HTERT RPE-1 (cell line): ENCODE measurements around the gene CADM4.
"Not testable (repeated sequence)": the region's sequence is repeated elsewhere in the genome, so short reads cannot be mapped to it uniquely, and the experiment has no call there.

Experiments
- in situ Hi-C: fragments of 300-500 bp; cut with MboI; formaldehyde crosslinking; loops from 4 replicates; pipeline ENCODE4 v1.14.3; 2020; ENCODE audit warnings: low sequenced_read_pairs

The CADM4 gene

DNA sequence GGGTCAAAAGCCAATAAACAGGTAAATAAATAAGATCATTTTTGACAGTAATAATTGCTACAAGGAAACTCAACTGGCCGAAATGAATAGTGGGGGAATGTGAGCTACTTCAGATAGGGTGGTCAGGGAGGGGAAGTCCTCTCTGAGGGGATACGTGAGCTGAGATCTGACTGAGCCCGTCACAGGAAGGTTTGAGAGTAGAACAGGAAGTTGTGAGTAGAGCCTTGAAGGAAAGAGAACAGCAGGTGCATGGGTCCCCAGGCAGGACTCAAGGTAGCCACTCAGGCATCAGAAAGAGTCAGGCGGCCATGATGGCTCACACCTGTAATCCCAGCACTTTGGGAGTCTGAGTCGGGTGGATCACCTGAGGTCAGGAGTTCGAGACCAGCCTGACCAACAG, 50.0 kb downstream of the CADM4 start:
- in situ Hi-C loops: no loop called here

DNA sequence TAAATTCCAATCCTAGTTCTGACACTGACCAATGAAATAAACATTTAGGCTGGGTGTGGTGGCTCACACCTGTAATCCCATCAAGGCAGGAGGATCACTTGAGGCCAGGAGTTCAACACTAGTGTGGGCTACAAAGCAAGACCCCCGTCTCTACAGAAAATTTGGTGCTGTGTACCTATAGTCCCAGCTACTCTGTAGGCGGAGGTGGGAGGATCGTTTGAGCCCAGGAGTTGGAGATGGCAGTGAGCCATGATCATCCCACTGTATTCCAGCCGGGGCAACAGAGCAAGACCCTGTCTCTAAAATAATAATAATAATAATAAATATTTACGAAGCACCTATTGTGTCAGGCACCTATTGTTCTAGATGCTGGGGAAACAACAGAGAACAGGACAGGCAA, 50.4 kb downstream of the CADM4 start:
- in situ Hi-C loops: no loop called here

DNA sequence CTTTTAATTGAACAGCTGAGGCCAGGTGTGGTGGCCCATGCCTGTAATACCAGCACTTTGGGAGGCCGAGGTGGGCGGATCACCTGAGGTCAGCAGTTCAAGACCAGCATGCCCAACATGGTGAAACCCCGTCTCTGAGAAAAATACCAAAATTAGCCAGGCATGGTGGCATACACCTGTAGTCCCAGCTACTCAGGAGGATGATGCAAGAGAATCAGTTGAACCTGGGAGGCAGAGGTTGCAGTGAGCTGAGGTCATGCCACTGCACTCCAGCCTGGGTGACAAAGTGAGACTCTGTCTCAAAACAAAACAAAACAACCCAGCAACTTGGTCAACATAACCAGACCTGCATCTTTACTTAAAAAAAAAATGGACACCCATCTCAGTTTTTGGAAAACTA, 52.6 kb downstream of the CADM4 start:
- in situ Hi-C loops: not testable (repeated sequence)

DNA sequence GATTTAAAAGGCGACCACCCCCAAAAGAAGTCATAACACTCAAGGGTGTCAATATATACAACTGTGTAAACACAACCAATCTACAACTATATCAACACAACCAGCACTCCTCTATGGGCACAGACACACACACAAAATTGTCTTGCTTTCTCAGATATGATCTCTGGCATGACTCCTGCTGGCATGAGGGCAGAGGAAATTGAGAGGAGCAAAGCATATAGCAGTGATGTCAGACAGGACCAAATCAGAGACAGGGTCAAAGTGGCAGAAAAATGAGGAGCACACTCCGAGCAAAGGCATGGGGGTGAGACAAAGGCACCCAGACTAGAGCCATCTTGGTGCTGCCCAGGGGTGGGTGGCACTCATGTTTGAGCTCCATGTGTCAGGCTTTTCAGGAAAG, 53.3 kb downstream of the CADM4 start:
- in situ Hi-C loops: no loop called here

DNA sequence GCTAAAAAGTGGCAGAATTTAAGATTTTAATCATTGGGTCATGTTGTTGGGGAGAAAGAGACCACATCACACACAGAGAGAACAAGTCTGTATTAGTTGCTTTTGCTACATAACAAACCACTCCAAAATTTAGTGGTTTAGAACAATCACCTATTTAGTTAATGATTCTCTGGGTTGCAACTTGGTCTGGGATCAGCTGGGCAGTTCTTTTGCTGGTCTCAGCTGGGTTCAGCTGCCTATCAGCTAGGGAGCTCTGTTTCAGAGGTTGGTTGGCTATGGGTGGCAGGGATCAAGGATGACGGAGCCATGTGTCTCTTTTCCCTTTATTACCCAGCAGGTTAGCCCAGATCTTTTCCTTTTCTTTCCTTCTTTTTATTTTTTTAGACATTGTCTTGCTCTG, 55.2 kb downstream of the CADM4 start:
- in situ Hi-C loops: no loop called here

DNA sequence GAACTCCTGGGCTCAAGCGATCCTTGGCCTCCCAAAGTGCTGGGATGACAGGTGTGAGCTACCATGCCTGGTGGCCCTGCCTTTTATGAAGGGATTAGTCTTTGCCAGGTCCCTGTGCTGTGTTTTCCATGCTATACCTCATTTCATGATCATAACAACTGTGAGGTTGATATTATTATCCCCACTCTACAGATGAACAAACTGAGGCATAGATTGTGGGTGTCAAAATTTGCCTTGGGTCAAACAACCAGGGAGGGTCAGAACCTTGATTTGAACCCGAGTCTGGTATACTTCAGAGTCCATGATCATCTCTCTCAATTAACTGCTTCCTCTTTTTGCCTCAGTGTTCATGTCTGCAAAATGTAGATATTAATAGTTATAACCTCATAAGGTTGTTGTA, 57.2 kb downstream of the CADM4 start:
- in situ Hi-C loops: no loop called here

DNA sequence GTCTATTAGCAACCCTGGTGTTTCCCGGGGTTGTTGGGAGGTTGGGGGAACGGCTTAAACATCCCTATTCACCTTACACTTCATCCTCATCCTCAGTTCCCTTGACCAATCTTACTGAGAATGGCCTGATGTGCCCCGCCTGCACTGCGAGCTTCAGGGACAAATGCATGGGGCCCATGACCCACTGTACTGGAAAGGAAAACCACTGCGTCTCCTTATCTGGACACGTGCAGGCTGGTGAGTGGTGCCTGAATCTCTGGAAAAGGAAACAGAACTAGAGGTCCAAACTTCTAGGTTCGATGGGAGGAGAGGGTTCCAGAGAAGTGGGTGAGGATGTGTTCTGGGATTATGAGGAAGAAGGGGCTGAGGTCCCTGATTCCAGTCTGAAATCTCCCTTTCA, 58.2 kb downstream of the CADM4 start:
- in situ Hi-C loops: no loop called here

DNA sequence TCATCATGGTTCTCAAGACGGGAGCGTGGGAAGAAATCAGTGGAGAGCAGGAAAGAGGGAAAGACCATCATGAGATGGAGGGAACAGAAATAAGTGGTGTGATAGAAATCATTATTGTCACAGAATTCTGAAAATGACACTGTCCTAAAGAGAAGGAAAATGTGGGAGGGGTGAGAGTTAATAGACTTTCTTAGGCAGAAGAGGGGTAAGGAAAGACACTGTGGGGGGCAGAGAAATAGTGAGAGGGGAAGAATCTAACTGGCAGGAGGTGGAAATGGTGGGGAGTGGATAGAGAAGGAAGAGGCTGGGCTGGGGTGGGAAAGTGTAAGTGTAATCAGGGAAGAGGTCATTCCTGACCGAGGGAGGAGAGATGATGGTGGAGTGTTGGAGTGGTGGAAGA, 60.9 kb downstream of the CADM4 start:
- in situ Hi-C loops: no loop called here

DNA sequence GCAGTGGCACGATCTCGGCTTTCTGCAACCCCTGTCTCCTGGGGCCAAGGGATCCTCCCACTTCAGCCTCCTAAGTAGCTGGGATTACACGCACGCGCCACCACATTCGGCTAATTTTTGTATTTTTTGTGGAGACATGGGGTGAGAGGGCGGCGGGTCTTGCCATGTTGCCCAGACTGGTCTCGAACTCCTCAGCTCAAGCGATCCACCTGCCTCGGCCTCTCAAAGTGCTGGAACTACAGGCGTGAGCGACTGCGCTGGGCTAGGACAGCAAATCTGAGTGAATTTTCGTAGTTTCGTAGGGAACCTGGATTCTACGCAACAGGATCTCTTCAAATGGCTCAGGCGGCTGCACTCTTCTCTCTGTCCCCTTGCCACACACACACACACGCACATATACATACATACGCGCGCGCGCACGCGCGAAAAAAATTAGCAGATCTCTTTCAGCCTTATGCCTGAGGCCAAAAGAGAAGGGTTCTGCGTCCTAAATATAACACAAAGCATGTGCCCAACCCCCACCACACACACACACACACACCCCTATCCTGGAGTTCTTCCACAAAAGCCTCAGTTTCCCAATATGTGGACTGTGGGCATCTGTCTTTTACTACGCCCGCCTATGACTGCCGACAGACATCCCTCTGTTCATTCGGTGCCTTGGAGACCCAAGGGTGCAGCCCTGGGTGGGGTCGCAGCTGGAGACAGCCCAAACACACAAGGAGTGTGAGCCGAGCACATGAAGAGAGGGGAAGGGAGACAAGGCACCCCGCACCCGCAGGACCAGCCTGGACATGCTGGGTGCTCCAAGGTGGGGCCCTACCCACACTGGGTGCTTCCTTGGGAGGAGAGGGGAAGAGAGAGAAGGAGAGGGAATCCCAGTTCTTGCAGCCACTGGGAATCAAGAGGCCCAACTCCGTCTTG, 63.4 kb downstream of the CADM4 start:
- in situ Hi-C loops: no loop called here

DNA sequence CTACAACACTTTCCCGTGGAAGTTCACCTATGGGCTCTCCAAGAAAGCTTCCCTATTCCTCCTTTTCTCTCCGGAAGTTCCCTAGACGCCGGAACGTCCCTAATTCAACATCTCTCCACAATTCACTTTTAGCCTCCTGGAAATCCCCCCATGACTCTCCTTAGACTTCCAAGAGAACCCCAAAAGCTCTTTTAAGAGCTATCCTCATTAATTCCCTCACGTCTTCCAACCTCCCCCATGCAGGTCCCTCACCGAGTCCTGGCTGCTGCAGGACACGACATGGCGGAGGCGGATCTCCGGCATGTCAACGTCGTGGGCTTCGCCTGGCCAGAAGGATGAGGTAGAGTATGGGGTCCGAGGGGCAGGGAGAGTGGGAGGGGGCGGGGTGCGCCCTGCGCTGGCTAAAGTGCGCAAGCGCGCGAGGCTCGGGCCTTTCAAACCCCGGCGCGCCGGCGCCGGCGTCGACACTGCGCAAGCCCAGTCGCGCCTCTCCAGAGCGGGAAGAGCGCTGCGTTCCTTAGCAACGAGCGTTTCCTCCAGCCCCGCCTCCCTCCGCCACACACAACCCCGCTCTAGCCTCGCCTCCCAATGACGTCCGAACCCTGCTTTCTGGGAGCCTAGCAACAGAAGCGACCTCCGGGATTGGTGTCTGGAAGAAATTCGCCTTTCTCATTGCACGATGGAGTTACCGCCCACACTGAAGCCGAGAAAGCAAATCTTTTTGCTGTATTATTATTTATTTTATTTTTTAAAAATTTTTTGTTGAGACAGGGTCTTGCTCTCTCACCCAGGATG, 64.3 kb downstream of the CADM4 start, which contains the start of the genes PINLYP and XRCC1:
TSS of gene PINLYP (plus strand) at position 646 of the 795 bp plus-strand sequence. CDS start 1,391 bp downstream, outside the sequence.
TSS of gene XRCC1 (minus strand) at position 372 of the 795 bp plus-strand sequence. CDS start at position 303, 69 bp downstream.
- in situ Hi-C loops: no loop called here

DNA sequence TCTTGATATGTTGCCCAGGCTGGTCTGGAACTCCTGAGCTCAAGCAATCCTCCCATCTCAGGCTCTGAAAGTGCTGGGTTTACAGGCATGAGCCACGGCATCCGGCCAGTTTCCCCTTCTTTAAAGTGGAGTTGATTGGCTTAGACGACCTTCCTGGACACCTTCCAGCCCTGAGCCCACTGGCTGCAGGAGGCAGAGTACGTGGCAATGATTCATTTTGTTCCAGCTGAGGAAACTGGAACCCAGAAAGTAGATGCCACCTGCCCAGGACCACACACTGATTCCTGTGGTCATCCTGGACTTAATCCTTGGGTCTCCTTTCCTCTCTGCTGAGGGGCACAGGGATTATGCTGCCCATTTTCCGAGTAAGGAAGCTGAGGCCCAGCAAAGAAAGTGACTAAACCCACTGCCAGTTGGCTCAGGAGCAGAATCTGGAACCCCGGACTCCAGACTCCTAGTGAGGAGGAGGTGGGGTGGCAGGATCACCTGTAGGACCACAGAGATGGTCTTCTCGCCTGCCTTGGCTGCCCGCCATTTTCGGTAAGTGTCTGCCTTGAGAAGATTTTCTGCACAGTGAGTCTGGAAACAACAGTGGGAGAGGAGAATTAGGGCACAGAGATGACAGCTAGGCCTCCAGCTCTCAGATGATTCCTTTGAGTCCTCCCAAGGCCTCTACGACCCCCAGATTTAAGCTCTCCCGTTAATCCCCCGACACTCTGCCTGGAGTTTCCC, 65.1 kb downstream of the CADM4 start:
- in situ Hi-C loops: no loop called here
